ENCODE measurements around the gene CFAP410. TPM values are rescaled to one million over a fixed set of nuclear protein-coding genes. Genes with fewer than 3 reads are reported as not detected.

The CFAP410 gene
- total and polyA plus RNA-seq, 8 donors = 21.1 to 118 (median 32.8) TPM

GRCh38 chr21:44301141-44301540 lies 38.0 kb downstream of the CFAP410 start:
- H3K9me3 ChIP-seq = no peaks in the 10 kb centered on the region
- H3K4me3 ChIP-seq = peak overlapping the region; percentile 77 to 92 (median 90)
- peak overlapping the region; percentile 94 to 98 (median 96) for H3K27ac ChIP-seq
- H3K4me1 ChIP-seq = peaks cover 57 to 84% (median 76%) of the 10 kb centered on the region in 4 donors
- intact Hi-C loops (cut with DNase I; ENCODE audit: low total_unique reads) = no loop called here
- H3K27me3 ChIP-seq = peaks cover 0 to 11% (median 0%) of the 10 kb centered on the region in 3 donors
- TF ChIP-seq, protein P1, sequence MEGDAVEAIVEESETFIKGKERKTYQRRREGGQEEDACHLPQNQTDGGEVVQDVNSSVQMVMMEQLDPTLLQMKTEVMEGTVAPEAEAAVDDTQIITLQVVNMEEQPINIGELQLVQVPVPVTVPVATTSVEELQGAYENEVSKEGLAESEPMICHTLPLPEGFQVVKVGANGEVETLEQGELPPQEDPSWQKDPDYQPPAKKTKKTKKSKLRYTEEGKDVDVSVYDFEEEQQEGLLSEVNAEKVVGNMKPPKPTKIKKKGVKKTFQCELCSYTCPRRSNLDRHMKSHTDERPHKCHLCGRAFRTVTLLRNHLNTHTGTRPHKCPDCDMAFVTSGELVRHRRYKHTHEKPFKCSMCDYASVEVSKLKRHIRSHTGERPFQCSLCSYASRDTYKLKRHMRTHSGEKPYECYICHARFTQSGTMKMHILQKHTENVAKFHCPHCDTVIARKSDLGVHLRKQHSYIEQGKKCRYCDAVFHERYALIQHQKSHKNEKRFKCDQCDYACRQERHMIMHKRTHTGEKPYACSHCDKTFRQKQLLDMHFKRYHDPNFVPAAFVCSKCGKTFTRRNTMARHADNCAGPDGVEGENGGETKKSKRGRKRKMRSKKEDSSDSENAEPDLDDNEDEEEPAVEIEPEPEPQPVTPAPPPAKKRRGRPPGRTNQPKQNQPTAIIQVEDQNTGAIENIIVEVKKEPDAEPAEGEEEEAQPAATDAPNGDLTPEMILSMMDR (IDR thresholded peaks at IDR 0.05) = no peak
- TF ChIP-seq POLR2AphosphoS5 (IDR thresholded peaks at IDR 0.05) = no peak
- no peak for TF ChIP-seq POLR2A (IDR thresholded peaks at IDR 0.05)
- TF ChIP-seq EP300 (IDR thresholded peaks at IDR 0.05) = no peak
- H3K36me3 ChIP-seq = peaks cover 0 to 8% (median 0%) of the 10 kb centered on the region in 4 donors
- no peak for DNase-seq
- WGBS, 5 donors = 30 to 51% (median 40%) methylated on average over 6 to 13 of the region's 13 CpGs

DNA sequence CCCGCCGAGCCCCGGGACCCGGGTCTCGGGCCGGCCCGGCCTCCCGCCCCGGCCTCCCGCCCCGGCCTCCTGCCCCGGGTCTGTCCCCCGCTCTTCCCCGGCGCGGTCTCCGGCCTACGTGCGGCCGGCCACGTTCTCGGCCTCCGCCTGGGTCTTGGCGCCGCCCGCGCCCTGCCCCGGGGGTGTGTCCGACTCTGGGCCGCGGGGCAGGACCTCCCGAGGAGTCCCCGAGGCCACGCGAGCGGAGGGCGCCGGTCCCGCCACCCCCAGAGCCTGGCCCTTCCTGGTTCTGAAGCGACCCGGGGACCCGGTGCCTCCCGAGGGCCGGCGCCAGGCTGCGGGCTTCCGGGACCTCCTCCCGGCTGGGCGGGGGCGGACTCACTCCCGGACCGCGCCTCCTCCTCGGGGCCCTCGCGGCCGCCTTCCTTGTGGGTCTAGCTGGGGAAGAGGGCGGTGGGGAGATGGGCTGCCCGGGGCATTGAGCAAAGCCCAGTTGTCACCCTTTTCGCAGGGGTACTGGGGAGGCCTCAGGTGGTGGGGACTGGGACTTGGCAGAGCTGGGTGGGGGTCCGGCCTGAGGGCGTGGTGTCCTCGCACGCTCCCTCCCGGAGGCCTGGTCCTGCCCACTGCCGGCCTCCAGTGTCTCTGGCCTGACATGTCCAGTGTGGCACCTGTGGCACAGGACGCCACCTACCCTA lies 38.8 kb downstream of the CFAP410 start:
- TF ChIP-seq EP300 (IDR thresholded peaks at IDR 0.05) (no peak), POLR2AphosphoS5 (IDR thresholded peaks at IDR 0.05) (peak in 2 of 3 donors; percentile 76 to 83), POLR2A (IDR thresholded peaks at IDR 0.05) (no peak)
- TF ChIP-seq, protein P1 (IDR thresholded peaks at IDR 0.05) = no peak
- Histone ChIP-seq H3K9me3 (no peaks in the 10 kb centered on the region), H3K36me3 (peaks cover 0 to under 1% (median 0%) of the 10 kb centered on the region in 4 donors), H3K4me3 (peak overlapping the region; percentile 77 to 92 (median 90)), H3K27me3 (peaks cover 0 to 18% (median 0%) of the 10 kb centered on the region in 3 donors), H3K27ac (peak overlapping the region; percentile 94 to 98 (median 96)), H3K4me1 (peaks cover 55 to 77% (median 69%) of the 10 kb centered on the region in 4 donors)
- intact Hi-C loops (cut with DNase I; ENCODE audit: low total_unique reads) = no loop called here
- peak; percentile 87 to 89 for DNase-seq
- 0 to 1% (median 0%) methylated on average over 31 to 67 of the region's 67 CpGs for WGBS, 5 donors

- intact Hi-C loops (cut with DNase I; ENCODE audit: low total_unique reads) = no loop called here
- Histone ChIP-seq H3K27ac (peak within 1 kb of the TSS; percentile 94 to 98 (median 96)), H3K27me3 (peaks cover 0 to 25% (median 0%) of the 10 kb centered on the region in 3 donors), H3K36me3 (no peaks in the 10 kb centered on the region), H3K9me3 (no peaks in the 10 kb centered on the region), H3K4me3 (peak within 1 kb of the TSS; percentile 77 to 92 (median 90)), H3K4me1 (peaks cover 51 to 74% (median 67%) of the 10 kb centered on the region in 4 donors)
- TF ChIP-seq POLR2AphosphoS5 (IDR thresholded peaks at IDR 0.05) (peak in 2 of 3 donors; percentile 18 to 47), POLR2A (IDR thresholded peaks at IDR 0.05) (peak in 1 of 4 donors; percentile 16), EP300 (IDR thresholded peaks at IDR 0.05) (no peak)
- TF ChIP-seq, protein P1 (IDR thresholded peaks at IDR 0.05) = no peak
- 0 to 2% (median 1%) methylated on average over 31 to 94 of the region's 94 CpGs for WGBS, 5 donors
- peak; percentile 80 to 87 for DNase-seq
Observed at GRCh38 chr21:44299458-44300261, 39.5 kb downstream of the CFAP410 start, which contains the start of gene PFKL. TSS of gene PFKL (plus strand) at chr21:44300053. CDS start at chr21:44300106, 53 bp downstream.

GRCh38 chr21:44299085-44299457 lies 40.1 kb downstream of the CFAP410 start:
- peak overlapping the region; percentile 94 to 98 (median 96) for H3K27ac ChIP-seq
- TF ChIP-seq POLR2AphosphoS5 (IDR thresholded peaks at IDR 0.05) (no peak), EP300 (IDR thresholded peaks at IDR 0.05) (no peak), POLR2A (IDR thresholded peaks at IDR 0.05) (no peak)
- H3K27me3 ChIP-seq = peaks cover 0 to 30% (median 0%) of the 10 kb centered on the region in 3 donors
- peaks cover 48 to 74% (median 67%) of the 10 kb centered on the region in 4 donors for H3K4me1 ChIP-seq
- intact Hi-C loops (cut with DNase I; ENCODE audit: low total_unique reads) = no loop called here
- H3K4me3 ChIP-seq = peak overlapping the region; percentile 77 to 92 (median 90)
- no peak for DNase-seq
- H3K36me3 ChIP-seq = no peaks in the 10 kb centered on the region
- H3K9me3 ChIP-seq = no peaks in the 10 kb centered on the region
- WGBS, 5 donors = 21 to 38% (median 25%) methylated on average over 10 of the region's 10 CpGs

Measured in stomach (tissue), 9 donors.